GM23338 (cell line): ENCODE measurements around the gene EEPD1. TPM values are rescaled to one million over a fixed set of nuclear protein-coding genes. Genes with fewer than 3 reads are reported as not detected.

ENCODE experiments used
- ATAC-seq: fragments of 200-7000 bp; cut with Tn5 transposase; 3 replicates; pipeline ENCODE4 v1.9.1; 2020
- DNase-seq: peaks from one replicate; pipeline ENCODE4 v3.0.0-alpha.2; 2015; ENCODE audit warnings: low spot score
- H2AFZ ChIP-seq: fragments of 200-600 bp; sonication (generic); 2 replicates; pipeline ENCODE4 v1.8.0; 2016; ENCODE audit warnings: antibody characterized with exemption, mild to moderate bottlenecking, moderate library complexity
- H3F3A ChIP-seq: fragments of 200-600 bp; sonication (generic); replicated peaks from 2 replicates; pipeline ENCODE4 v1.8.0; 2017; ENCODE audit warnings: antibody characterized with exemption, mixed run types, low read depth
- H3K27ac ChIP-seq: fragments of 200-600 bp; sonication (generic); 2 replicates; pipeline ENCODE4 v1.6.1; 2016; ENCODE audit warnings: low read depth
- H3K27me3 ChIP-seq: fragments of 200-600 bp; sonication (generic); 2 replicates; pipeline ENCODE4 v1.8.0; 2016; ENCODE audit warnings: mild to moderate bottlenecking, mixed run types, moderate library complexity; ENCODE audit not compliant: insufficient read depth
- H3K36me3 ChIP-seq: fragments of 200-600 bp; sonication (generic); 2 replicates; pipeline ENCODE4 v1.8.0; 2016; ENCODE audit warnings: mild to moderate bottlenecking; ENCODE audit not compliant: insufficient read depth
- H3K4me1 ChIP-seq: fragments of 200-600 bp; sonication (generic); 2 replicates; pipeline ENCODE4 v1.8.0; 2016; ENCODE audit warnings: mild to moderate bottlenecking, moderate library complexity; ENCODE audit not compliant: insufficient read depth
- H3K4me2 ChIP-seq: fragments of 200-600 bp; sonication (generic); 2 replicates; pipeline ENCODE4 v1.7.1; 2017; ENCODE audit warnings: mixed run types
- H3K4me3 ChIP-seq: fragments of 200-600 bp; sonication (generic); 2 replicates; pipeline ENCODE4 v1.6.1; 2016; ENCODE audit warnings: mixed run types
- H3K79me2 ChIP-seq: fragments of 200-600 bp; sonication (generic); replicated peaks from 2 replicates; pipeline ENCODE4 v1.8.0; 2017; ENCODE audit warnings: mild to moderate bottlenecking; ENCODE audit not compliant: insufficient read depth
- H3K9me2 ChIP-seq: fragments of 200-600 bp; sonication (generic); 2 replicates; pipeline ENCODE4 v1.8.0; 2017; ENCODE audit not compliant: insufficient read depth
- H4K20me1 ChIP-seq: fragments of 200-600 bp; sonication (generic); replicated peaks from 2 replicates; pipeline ENCODE4 v1.8.0; 2017; ENCODE audit warnings: mild to moderate bottlenecking; ENCODE audit not compliant: insufficient read depth
- H3K27ac Mint-ChIP-seq: 2 replicates; pipeline ENCODE4 v1.8.0; 2020; ENCODE audit warnings: inconsistent platforms, mild to moderate bottlenecking, moderate library complexity, mixed read lengths
- H3K27me3 Mint-ChIP-seq: 3 replicates; pipeline ENCODE4 v1.8.0; 2022; ENCODE audit warnings: low read depth, mild to moderate bottlenecking, moderate library complexity, mixed read lengths, inconsistent platforms; ENCODE audit not compliant: insufficient read depth, poor library complexity
- H3K36me3 Mint-ChIP-seq: 3 replicates; pipeline ENCODE4 v1.8.0; 2021; ENCODE audit warnings: low read depth, mild to moderate bottlenecking, inconsistent platforms, moderate library complexity, mixed read lengths
- H3K4me1 Mint-ChIP-seq: 3 replicates; pipeline ENCODE4 v1.8.0; 2020; ENCODE audit warnings: mild to moderate bottlenecking, inconsistent platforms, mixed read lengths
- H3K4me3 Mint-ChIP-seq: 3 replicates; pipeline ENCODE4 v1.8.0; 2021; ENCODE audit warnings: moderate library complexity, mild to moderate bottlenecking, inconsistent platforms, mixed read lengths
- H3K9me3 Mint-ChIP-seq: 3 replicates; pipeline ENCODE4 v1.8.0; 2020; ENCODE audit warnings: moderate library complexity, mild to moderate bottlenecking, inconsistent platforms, mixed read lengths
- EZH2 ChIP-seq: fragments of 200-600 bp; sonication (generic); IDR thresholded peaks from one replicate; pipeline ENCODE4 v1.8.0; 2017; ENCODE audit warnings: antibody characterized with exemption, mild to moderate bottlenecking, low read depth; ENCODE audit not compliant: unreplicated experiment
- EZH2phosphoT487 ChIP-seq: fragments of 200-600 bp; sonication (generic); IDR thresholded peaks from one replicate; pipeline ENCODE4 v1.8.1; 2018; ENCODE audit warnings: antibody characterized with exemption; ENCODE audit not compliant: unreplicated experiment
- POLR2AphosphoS5 ChIP-seq: IDR thresholded peaks from 2 replicates; pipeline ENCODE4 v1.6.1; 2016; ENCODE audit warnings: antibody characterized with exemption, low read depth
- REST ChIP-seq: IDR thresholded peaks from one replicate; pipeline ENCODE4 v1.6.1; 2018; ENCODE audit warnings: antibody characterized with exemption; ENCODE audit not compliant: unreplicated experiment
- ZNF462 ChIP-seq: fragments of 250-450 bp; sonication (Bioruptor Pico); IDR thresholded peaks from 2 replicates; pipeline ENCODE4 v1.5.0; 2020; ENCODE audit warnings: mild to moderate bottlenecking, moderate library complexity
- polyA plus RNA-seq: library from polyadenylated mRNA; unstranded; fragments of >200 nt; fragmentation: Nextera tagmentation; extraction: Ambion mirVana; gene quantifications from 2 replicates; pipeline ENCODE4 v1.2.1, GENCODE V29; 2016
- total RNA-seq: library from RNA; depleted of rRNA; stranded (reverse); fragments of >200 nt; shearing (Covaris generic); gene quantifications from 2 replicates; pipeline ENCODE4 v1.2.3, GENCODE V29; 2014

EEPD1 gene
- total and polyA plus RNA-seq, 2 experiments from 2014 or later = 4.1 to 17.1 TPM

GRCh38 chr7:36192053-36192824 lies 39.2 kb downstream of the EEPD1 start (continued):
- TF ChIP-seq ZNF462 (CRISPR knock-in tag) = no peak
- TF ChIP-seq REST = no peak
- TF ChIP-seq EZH2phosphoT487 = no peak
- no peak for TF ChIP-seq POLR2AphosphoS5

DNA sequence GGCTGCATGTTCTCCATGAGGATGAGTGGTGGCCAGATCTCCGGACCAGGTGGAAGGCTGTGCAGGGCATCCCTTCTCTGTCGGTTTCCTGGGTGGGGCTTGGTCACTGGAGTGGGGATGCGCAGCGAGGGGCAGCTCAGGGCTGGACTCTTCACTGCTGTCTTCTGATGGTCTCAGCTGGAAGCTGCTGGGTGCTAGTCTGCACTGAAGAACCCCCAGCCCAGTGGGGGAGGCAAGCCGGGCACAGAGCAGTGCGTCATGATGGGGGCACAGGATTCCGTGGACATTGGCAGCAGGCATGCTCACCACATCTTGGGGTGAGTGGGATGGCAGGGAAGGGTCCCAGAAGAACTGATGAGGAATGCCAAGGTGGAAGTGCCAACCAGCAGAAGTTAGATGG lies 39.8 kb downstream of the EEPD1 start:
- DNase-seq = no peak
- ATAC-seq = no peak
- no peak overlapping the region for H3K4me2 ChIP-seq
- H3K27ac Mint-ChIP-seq = no peak overlapping the region
- no peaks in the 10 kb centered on the region for H3K27me3 ChIP-seq
- no peak for TF ChIP-seq EZH2
- no peaks in the 10 kb centered on the region for H3K4me1 ChIP-seq
- H3K79me2 ChIP-seq = no peaks in the 10 kb centered on the region; the same call in 1 of the 2 replicates
- no peaks in the 10 kb centered on the region for H3F3A ChIP-seq
- no peaks in the 10 kb centered on the region for H3K36me3 ChIP-seq
- H3K4me3 ChIP-seq = no peak overlapping the region
- no peak overlapping the region for H3K4me3 Mint-ChIP-seq
- H3K4me1 Mint-ChIP-seq = peaks cover 3% of the 10 kb centered on the region; the same call in 2 of the 3 replicates
- H4K20me1 ChIP-seq = no peaks in the 10 kb centered on the region
- no peaks in the 10 kb centered on the region for H3K9me2 ChIP-seq
- H3K27me3 Mint-ChIP-seq = peaks cover 3% of the 10 kb centered on the region
- peaks cover 16% of the 10 kb centered on the region for H3K9me3 Mint-ChIP-seq
- H3K36me3 Mint-ChIP-seq = peaks cover 26% of the 10 kb centered on the region
- H2AFZ ChIP-seq = no peak overlapping the region
- no peak overlapping the region for H3K27ac ChIP-seq
